GM10248 (cell line): ENCODE data around the gene MTHFD1L.

ENCODE experiments used
- CTCF ChIA-PET: fragments of 300-600 bp; sonication (Branson Sonifier 250); formaldehyde crosslinking; extraction: SDS; loops from one replicate; lab custom pipeline; 2021; ENCODE audit warnings: antibody characterized with exemption; lab: Yijun Ruan, JAX
- POLR2A ChIA-PET: fragments of 350-650 bp; sonication (Branson Sonifier 250); formaldehyde crosslinking; extraction: SDS; loops from one replicate; lab custom pipeline; 2020; ENCODE audit warnings: antibody characterized with exemption; lab: Yijun Ruan, JAX
- DNase-seq: peaks from one replicate; pipeline ENCODE4 v3.0.0; 2012; ENCODE audit errors: extremely low spot score
- CTCF ChIP-seq: IDR thresholded peaks from 2 replicates; pipeline ENCODE4 v1.5.1; 2012; ENCODE audit warnings: mild to moderate bottlenecking, low read depth; ENCODE audit errors: extremely low read depth, missing control alignments, control extremely low read depth

MTHFD1L gene

GRCh38 chr6:151091571-151091970 lies 226.1 kb downstream of the MTHFD1L start:
- ChIA-PET POLR2A (no interaction called here), CTCF (no interaction called here)
- TF ChIP-seq CTCF, result no peak
- DNase-seq, result no peak

GRCh38 chr6:151092591-151092990 lies 227.1 kb downstream of the MTHFD1L start:
- no peak for TF ChIP-seq CTCF
- ChIA-PET CTCF (interaction anchor here (1.5 kb wide), 1 partner anchor 23 kb away, joined by 3 read pairs; no protein-coding TSS in a partner anchor), POLR2A (no interaction called here)
- DNase-seq, result no peak

- no peak for TF ChIP-seq CTCF
- ChIA-PET POLR2A (no interaction called here), CTCF (interaction anchor here (1.5 kb wide), 1 partner anchor 24 kb away, joined by 3 read pairs; no protein-coding TSS in a partner anchor)
- no peak for DNase-seq
Observed at GRCh38 chr6:151093706-151094105, 228.2 kb downstream of the MTHFD1L start.

GRCh38 chr6:151095538-151096254 lies 230.2 kb downstream of the MTHFD1L start:
- ChIA-PET POLR2A (no interaction called here), CTCF (interaction anchor here (1.6 kb wide), 1 partner anchor 10 kb away, joined by 4 read pairs; no protein-coding TSS in a partner anchor)
- no peak for TF ChIP-seq CTCF
- DNase-seq, result no peak

GRCh38 chr6:151096255-151096612 lies 230.7 kb downstream of the MTHFD1L start:
- CTCF ChIA-PET, result interaction anchor here (1.6 kb wide), 1 partner anchor 10 kb away, joined by 4 read pairs; no protein-coding TSS in a partner anchor
- no peak for TF ChIP-seq CTCF
- POLR2A ChIA-PET, result no interaction called here
- no peak for DNase-seq

GRCh38 chr6:151096691-151097606 lies 231.4 kb downstream of the MTHFD1L start:
- ChIA-PET CTCF (interaction anchor here (1.3 to 2.2 kb wide), 3 partner anchors 11 to 227 kb away, joined by 3 to 6 read pairs (median 4); no protein-coding TSS in a partner anchor), POLR2A (no interaction called here)
- no peak for TF ChIP-seq CTCF
- DNase-seq, result no peak
